HepG2 (cell line): ENCODE data around the gene RIPK3. TPM values are rescaled to one million over a fixed set of nuclear protein-coding genes. Genes with fewer than 3 reads are reported as not detected.

ENCODE experiments used
- ATAD3A ChIP-seq: sonication (generic); formaldehyde crosslinking; IDR thresholded peaks from 2 replicates; pipeline ENCODE4 v1.4.0; 2020; ENCODE audit warnings: missing genetic modification reagents
- DNMT3B ChIP-seq: conservative IDR thresholded peaks from 2 replicates; pipeline ENCODE4 v1.6.1; 2016; ENCODE audit warnings: missing biosample characterization, control low read depth
- IKZF4 ChIP-seq: sonication (generic); formaldehyde crosslinking; IDR thresholded peaks from 2 replicates; pipeline ENCODE4 v1.5.1; 2020; ENCODE audit warnings: borderline replicate concordance, mild to moderate bottlenecking, low read depth, missing genetic modification reagents; ENCODE audit errors: not compliant biosample characterization
- KDM6A ChIP-seq: IDR thresholded peaks from 2 replicates; pipeline ENCODE4 v1.6.1; 2016; ENCODE audit warnings: low read depth
- KLF16 ChIP-seq, 2 experiments: sonication (generic) in 1 of 2; formaldehyde crosslinking in 1 of 2; IDR thresholded peaks; 2 replicates each; pipeline versions ENCODE4 v1.6.1 to v1.8.0; 2016 to 2023; ENCODE audit warnings: missing genetic modification reagents in 2 of 2, missing compliant biosample characterization in 1 of 2
- NFIB ChIP-seq: sonication (generic); formaldehyde crosslinking; IDR thresholded peaks from 2 replicates; pipeline ENCODE4 v1.9.0; 2021; ENCODE audit warnings: missing genetic modification reagents, mild to moderate bottlenecking, borderline replicate concordance
- NFIC ChIP-seq: IDR thresholded peaks from 2 replicates; pipeline ENCODE4 v1.6.1; 2012; ENCODE audit warnings: mild to moderate bottlenecking, low read length, inconsistent platforms
- PAF1 ChIP-seq: IDR thresholded peaks from 2 replicates; pipeline ENCODE4 v1.6.1; 2016; ENCODE audit warnings: missing genetic modification reagents, missing compliant biosample characterization
- PHF8 ChIP-seq: sonication (generic); formaldehyde crosslinking; IDR thresholded peaks from 2 replicates; pipeline ENCODE4 v1.5.0; 2020; ENCODE audit warnings: missing genetic modification reagents
- RNF219 ChIP-seq: sonication (generic); formaldehyde crosslinking; IDR thresholded peaks from 2 replicates; pipeline ENCODE4 v1.5.0; 2020; ENCODE audit warnings: mild to moderate bottlenecking, missing genetic modification reagents
- TAF1 ChIP-seq: sonication (generic); formaldehyde crosslinking; IDR thresholded peaks from 2 replicates; pipeline ENCODE4 v1.4.0; 2020; ENCODE audit warnings: missing genetic modification reagents
- TOE1 ChIP-seq: sonication (generic); formaldehyde crosslinking; IDR thresholded peaks from 2 replicates; pipeline ENCODE4 v1.4.0; 2020; ENCODE audit warnings: mild to moderate bottlenecking, missing genetic modification reagents
- ZFP90 ChIP-seq: sonication (generic); formaldehyde crosslinking; IDR thresholded peaks from 2 replicates; pipeline ENCODE4 v1.8.0; 2022; ENCODE audit warnings: missing genetic modification reagents, mild to moderate bottlenecking, inconsistent platforms, borderline replicate concordance
- ZHX2 ChIP-seq, 2 experiments: sonication (generic) in 1 of 2; formaldehyde crosslinking in 1 of 2; IDR thresholded peaks; 2 replicates each; pipeline versions ENCODE4 v1.6.1 to v1.9.0; 2014 to 2022; ENCODE audit warnings: antibody characterized with exemption in 1 of 2, borderline replicate concordance in 1 of 2, inconsistent platforms in 1 of 2, low read depth in 1 of 2, missing genetic modification reagents in 1 of 2
- ZNF431 ChIP-seq: sonication (generic); formaldehyde crosslinking; IDR thresholded peaks from 2 replicates; pipeline ENCODE4 v1.9.0; 2022; ENCODE audit warnings: missing genetic modification reagents, low read depth, mild to moderate bottlenecking, borderline replicate concordance
- ZNF879 ChIP-seq: sonication (generic); formaldehyde crosslinking; IDR thresholded peaks from 2 replicates; pipeline ENCODE4 v1.8.1; 2023; ENCODE audit warnings: missing genetic modification reagents
- polyA plus RNA-seq, 8 experiments: library from polyadenylated mRNA; depleted of rRNA in 3 of 8; stranded (reverse) in 7 of 8; unstranded in 1 of 8; fragments of >200 nt; fragmentation: Illumina TruSeq in 4 of 8; extraction: Trizol in 4 of 8; gene quantifications; 2 replicates each; pipeline versions ENCODE4 v1.2.1 to v1.2.3, GENCODE V29; 2011 to 2016; ENCODE audit warnings: low read depth in 4 of 8, missing spikeins in 1 of 8, mixed read lengths in 1 of 8; ENCODE audit not compliant: insufficient read depth in 1 of 8
- total RNA-seq, 5 experiments: library from RNA; depleted of rRNA; stranded (reverse); fragments of >200 nt; fragmentation: Illumina TruSeq; extraction: Trizol; gene quantifications; 2 replicates each; pipeline ENCODE4 v1.2.3, GENCODE V29; 2016; ENCODE audit warnings: low read depth in 1 of 5
- TF ChIP-seq, protein P1 (sequence below): sonication (generic); formaldehyde crosslinking; IDR thresholded peaks from 2 replicates; pipeline ENCODE4 v1.5.0; 2020; ENCODE audit warnings: missing genetic modification reagents
- TF ChIP-seq, protein P2 (sequence below): sonication (generic); formaldehyde crosslinking; IDR thresholded peaks from 2 replicates; pipeline ENCODE4 v1.8.0; 2022; ENCODE audit warnings: mild to moderate bottlenecking, missing genetic modification reagents

The RIPK3 gene
- total and polyA plus RNA-seq, 2 of the 13 experiments (the other 11 are each of a cell fraction or from before 2014, with no cell fraction given), result not detected

DNA sequence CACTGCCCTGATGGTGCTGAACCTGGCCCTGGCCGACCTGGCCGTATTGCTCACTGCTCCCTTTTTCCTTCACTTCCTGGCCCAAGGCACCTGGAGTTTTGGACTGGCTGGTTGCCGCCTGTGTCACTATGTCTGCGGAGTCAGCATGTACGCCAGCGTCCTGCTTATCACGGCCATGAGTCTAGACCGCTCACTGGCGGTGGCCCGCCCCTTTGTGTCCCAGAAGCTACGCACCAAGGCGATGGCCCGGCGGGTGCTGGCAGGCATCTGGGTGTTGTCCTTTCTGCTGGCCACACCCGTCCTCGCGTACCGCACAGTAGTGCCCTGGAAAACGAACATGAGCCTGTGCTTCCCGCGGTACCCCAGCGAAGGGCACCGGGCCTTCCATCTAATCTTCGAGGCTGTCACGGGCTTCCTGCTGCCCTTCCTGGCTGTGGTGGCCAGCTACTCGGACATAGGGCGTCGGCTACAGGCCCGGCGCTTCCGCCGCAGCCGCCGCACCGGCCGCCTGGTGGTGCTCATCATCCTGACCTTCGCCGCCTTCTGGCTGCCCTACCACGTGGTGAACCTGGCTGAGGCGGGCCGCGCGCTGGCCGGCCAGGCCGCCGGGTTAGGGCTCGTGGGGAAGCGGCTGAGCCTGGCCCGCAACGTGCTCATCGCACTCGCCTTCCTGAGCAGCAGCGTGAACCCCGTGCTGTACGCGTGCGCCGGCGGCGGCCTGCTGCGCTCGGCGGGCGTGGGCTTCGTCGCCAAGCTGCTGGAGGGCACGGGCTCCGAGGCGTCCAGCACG lies 23.8 kb downstream of the RIPK3 start (continued):
- TF ChIP-seq ZHX2 (IDR thresholded peaks at IDR 0.05; ENCODE audit: low read depth) (peak; percentile 88; the same call in 1 of the 2 replicates), ZHX2 (CRISPR knock-in tag; IDR thresholded peaks at IDR 0.05; ENCODE audit: borderline replicate concordance) (peak; percentile 99), RNF219 (CRISPR knock-in tag) (no peak), ZNF431 (CRISPR knock-in tag) (peak; percentile 97), TOE1 (CRISPR knock-in tag) (peak; percentile 42; the same call in 1 of the 2 replicates), KDM6A (CRISPR knock-in tag) (0 out of 2 replicates have a peak, but pooled peaks have one; percentile 15), KLF16 (CRISPR knock-in tag; IDR thresholded peaks at IDR 0.05) (peak in 1 of 2 experiments; percentile 95; a peak in 2 of 4 replicates), PAF1 (CRISPR knock-in tag) (peak; percentile 79; the same call in 1 of the 2 replicates), DNMT3B (CRISPR knock-in tag) (0 out of 2 replicates have a peak, but pooled peaks have one; percentile 66), ZNF879 (CRISPR knock-in tag) (peak; percentile 98), TAF1 (CRISPR knock-in tag) (peak; percentile 64), PHF8 (CRISPR knock-in tag) (peak; percentile 77), NFIB (CRISPR knock-in tag) (no peak), ATAD3A (CRISPR knock-in tag) (peak; percentile 6), ZFP90 (CRISPR knock-in tag) (peak; percentile 94), NFIC (no peak), IKZF4 (peak; percentile 100)
- TF ChIP-seq, protein P1, sequence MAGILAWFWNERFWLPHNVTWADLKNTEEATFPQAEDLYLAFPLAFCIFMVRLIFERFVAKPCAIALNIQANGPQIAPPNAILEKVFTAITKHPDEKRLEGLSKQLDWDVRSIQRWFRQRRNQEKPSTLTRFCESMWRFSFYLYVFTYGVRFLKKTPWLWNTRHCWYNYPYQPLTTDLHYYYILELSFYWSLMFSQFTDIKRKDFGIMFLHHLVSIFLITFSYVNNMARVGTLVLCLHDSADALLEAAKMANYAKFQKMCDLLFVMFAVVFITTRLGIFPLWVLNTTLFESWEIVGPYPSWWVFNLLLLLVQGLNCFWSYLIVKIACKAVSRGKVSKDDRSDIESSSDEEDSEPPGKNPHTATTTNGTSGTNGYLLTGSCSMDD (CRISPR knock-in tag), result peak; percentile 99
- TF ChIP-seq, protein P2, sequence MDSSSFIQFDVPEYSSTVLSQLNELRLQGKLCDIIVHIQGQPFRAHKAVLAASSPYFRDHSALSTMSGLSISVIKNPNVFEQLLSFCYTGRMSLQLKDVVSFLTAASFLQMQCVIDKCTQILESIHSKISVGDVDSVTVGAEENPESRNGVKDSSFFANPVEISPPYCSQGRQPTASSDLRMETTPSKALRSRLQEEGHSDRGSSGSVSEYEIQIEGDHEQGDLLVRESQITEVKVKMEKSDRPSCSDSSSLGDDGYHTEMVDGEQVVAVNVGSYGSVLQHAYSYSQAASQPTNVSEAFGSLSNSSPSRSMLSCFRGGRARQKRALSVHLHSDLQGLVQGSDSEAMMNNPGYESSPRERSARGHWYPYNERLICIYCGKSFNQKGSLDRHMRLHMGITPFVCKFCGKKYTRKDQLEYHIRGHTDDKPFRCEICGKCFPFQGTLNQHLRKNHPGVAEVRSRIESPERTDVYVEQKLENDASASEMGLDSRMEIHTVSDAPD, result peak; percentile 98
